HL-60 (cell line): ENCODE data around the gene CENPF.

Source experiments
- DNase-seq, 2 experiments: peaks; one replicate each; pipeline ENCODE4 v3.0.0-alpha.2; 2010 to 2020; ENCODE audit warnings: low read depth in 1 of 2, low spot score in 1 of 2
- H3K27ac ChIP-seq: fragments of 250-450 bp; sonication (Bioruptor Pico); replicated peaks from 2 replicates; pipeline ENCODE4 v1.5.1; 2020; ENCODE audit warnings: mild to moderate bottlenecking, moderate library complexity
- H3K27me3 ChIP-seq: fragments of 250-450 bp; sonication (Bioruptor Pico); 2 replicates; pipeline ENCODE4 v1.5.1; 2021; ENCODE audit warnings: mild to moderate bottlenecking, moderate library complexity; ENCODE audit not compliant: insufficient read depth, poor library complexity, severe bottlenecking
- H3K4me3 ChIP-seq: replicated peaks from 2 replicates; pipeline ENCODE4 v1.5.1; 2011; ENCODE audit warnings: mild to moderate bottlenecking, control low read depth, low read length; ENCODE audit not compliant: insufficient read depth
- GABPA ChIP-seq: IDR thresholded peaks from 2 replicates; pipeline ENCODE4 v1.6.1; 2012; ENCODE audit warnings: low read depth
- POLR2AphosphoS5 ChIP-seq: IDR thresholded peaks from 2 replicates; pipeline ENCODE4 v1.6.1; 2012; ENCODE audit warnings: low read depth
- SPI1 ChIP-seq: IDR thresholded peaks from 2 replicates; pipeline ENCODE4 v1.6.1; 2012; ENCODE audit warnings: low read depth, mild to moderate bottlenecking, borderline replicate concordance
- TF ChIP-seq, protein P1 (sequence below): IDR thresholded peaks from one replicate; pipeline ENCODE4 v1.5.1; 2011; ENCODE audit warnings: low read length, control low read depth, inconsistent platforms; ENCODE audit not compliant: insufficient read depth
- TF ChIP-seq, protein P2 (sequence below): IDR thresholded peaks from 2 replicates; pipeline ENCODE4 v1.6.1; 2012; ENCODE audit warnings: low read depth; ENCODE audit not compliant: insufficient replicate concordance

Gene CENPF

DNA sequence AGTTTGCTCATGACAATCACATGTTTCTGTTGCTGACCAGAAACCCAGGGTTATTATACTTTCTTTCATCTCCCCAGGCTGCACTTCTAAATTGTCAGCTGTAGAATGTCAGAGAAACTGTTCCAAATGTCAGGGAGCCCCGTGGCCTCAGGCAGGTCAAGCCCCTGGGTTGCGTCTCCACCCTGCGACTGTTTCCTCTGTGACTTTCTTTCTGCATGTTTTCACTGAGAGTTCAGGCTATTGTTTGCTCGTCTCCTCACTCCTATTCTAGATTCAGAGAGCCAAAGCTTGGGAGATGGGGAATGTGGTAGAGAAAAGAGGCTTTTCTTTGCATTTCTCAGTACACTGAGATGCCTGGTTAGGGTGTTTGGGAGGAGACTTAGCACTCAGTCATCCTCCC is 97.4 kb downstream of the CENPF start:
- H3K27me3 ChIP-seq: peaks cover 2% of the 10 kb centered on the region

DNA sequence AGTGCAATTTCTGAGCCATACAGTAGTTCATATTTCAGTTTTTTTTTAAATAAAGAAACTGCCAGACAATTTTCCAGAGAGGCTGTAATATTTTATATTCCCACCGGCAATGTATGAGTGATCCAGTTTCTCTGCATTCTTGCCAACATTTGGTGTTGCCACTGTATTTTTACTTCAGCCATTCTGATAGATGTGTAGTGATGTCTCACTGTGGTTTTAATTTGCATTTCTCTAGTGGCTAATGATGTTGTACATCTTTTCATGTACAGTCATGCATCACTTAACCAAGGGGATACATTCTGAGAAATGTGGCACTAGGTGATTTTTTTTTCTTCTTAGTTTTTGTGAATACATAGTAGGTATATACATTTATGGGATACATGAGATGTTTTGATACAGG is 99.6 kb downstream of the CENPF start:
- peaks cover 2% of the 10 kb centered on the region for H3K27me3 ChIP-seq
- H3K4me3 ChIP-seq: no peak overlapping the region
- TF ChIP-seq, protein P1, sequence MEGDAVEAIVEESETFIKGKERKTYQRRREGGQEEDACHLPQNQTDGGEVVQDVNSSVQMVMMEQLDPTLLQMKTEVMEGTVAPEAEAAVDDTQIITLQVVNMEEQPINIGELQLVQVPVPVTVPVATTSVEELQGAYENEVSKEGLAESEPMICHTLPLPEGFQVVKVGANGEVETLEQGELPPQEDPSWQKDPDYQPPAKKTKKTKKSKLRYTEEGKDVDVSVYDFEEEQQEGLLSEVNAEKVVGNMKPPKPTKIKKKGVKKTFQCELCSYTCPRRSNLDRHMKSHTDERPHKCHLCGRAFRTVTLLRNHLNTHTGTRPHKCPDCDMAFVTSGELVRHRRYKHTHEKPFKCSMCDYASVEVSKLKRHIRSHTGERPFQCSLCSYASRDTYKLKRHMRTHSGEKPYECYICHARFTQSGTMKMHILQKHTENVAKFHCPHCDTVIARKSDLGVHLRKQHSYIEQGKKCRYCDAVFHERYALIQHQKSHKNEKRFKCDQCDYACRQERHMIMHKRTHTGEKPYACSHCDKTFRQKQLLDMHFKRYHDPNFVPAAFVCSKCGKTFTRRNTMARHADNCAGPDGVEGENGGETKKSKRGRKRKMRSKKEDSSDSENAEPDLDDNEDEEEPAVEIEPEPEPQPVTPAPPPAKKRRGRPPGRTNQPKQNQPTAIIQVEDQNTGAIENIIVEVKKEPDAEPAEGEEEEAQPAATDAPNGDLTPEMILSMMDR: no peak
- TF ChIP-seq, protein P2, sequence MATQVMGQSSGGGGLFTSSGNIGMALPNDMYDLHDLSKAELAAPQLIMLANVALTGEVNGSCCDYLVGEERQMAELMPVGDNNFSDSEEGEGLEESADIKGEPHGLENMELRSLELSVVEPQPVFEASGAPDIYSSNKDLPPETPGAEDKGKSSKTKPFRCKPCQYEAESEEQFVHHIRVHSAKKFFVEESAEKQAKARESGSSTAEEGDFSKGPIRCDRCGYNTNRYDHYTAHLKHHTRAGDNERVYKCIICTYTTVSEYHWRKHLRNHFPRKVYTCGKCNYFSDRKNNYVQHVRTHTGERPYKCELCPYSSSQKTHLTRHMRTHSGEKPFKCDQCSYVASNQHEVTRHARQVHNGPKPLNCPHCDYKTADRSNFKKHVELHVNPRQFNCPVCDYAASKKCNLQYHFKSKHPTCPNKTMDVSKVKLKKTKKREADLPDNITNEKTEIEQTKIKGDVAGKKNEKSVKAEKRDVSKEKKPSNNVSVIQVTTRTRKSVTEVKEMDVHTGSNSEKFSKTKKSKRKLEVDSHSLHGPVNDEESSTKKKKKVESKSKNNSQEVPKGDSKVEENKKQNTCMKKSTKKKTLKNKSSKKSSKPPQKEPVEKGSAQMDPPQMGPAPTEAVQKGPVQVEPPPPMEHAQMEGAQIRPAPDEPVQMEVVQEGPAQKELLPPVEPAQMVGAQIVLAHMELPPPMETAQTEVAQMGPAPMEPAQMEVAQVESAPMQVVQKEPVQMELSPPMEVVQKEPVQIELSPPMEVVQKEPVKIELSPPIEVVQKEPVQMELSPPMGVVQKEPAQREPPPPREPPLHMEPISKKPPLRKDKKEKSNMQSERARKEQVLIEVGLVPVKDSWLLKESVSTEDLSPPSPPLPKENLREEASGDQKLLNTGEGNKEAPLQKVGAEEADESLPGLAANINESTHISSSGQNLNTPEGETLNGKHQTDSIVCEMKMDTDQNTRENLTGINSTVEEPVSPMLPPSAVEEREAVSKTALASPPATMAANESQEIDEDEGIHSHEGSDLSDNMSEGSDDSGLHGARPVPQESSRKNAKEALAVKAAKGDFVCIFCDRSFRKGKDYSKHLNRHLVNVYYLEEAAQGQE: no peak
- no peak for TF ChIP-seq POLR2AphosphoS5
- DNase-seq: no peak
- no peak overlapping the region for H3K27ac ChIP-seq

More for the DNA sequence above, 97.4 kb downstream of the CENPF start:
- DNase-seq: no peak
- no peak overlapping the region for H3K27ac ChIP-seq
- TF ChIP-seq SPI1: no peak
- TF ChIP-seq, protein P2: no peak
- TF ChIP-seq, protein P1: no peak
- TF ChIP-seq POLR2AphosphoS5: no peak
- no peak for TF ChIP-seq GABPA
- H3K4me3 ChIP-seq: no peak overlapping the region

DNA sequence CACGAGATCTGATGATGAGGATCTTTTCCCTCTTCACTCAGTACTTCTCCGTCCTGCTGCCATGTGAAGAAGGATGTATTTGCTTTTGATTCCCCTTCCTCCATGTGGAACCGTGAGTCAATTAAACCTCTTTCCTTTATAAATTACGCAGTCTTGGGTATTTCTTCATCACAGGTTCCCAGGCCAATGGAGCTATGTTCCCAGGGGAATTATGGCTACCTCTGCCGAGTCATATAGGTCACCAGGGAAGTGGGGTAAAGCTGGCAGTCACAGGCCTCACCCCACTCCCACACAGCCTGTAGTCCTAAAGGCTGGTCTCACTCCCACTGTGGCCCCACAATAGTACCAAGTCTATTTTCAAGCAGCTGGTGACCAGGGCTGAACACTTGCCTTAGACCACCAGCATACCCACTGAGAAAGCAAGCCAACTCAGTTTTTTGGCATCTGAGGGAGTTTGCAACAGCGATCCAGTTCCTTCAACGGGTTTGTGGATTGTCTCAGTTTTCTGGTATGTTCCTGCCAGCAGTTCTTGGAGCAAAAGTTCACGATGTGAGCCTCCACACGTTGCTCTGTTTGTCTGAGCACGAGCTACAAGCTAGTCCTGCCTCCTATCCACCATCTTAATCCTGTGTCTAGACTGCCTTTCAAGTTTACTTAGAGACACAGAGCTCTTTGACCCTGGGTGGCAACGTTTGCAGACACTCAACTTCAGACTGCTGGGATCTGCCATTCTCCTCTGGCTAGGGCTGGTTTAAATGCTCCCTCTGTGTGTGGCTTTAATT is 104.5 kb downstream of the CENPF start:
- no peak for DNase-seq
- no peak overlapping the region for H3K4me3 ChIP-seq
- TF ChIP-seq, protein P2: no peak
- TF ChIP-seq GABPA: no peak
- no peak for TF ChIP-seq SPI1
- TF ChIP-seq POLR2AphosphoS5: no peak
- TF ChIP-seq, protein P1: no peak
- H3K27ac ChIP-seq: no peak overlapping the region
- H3K27me3 ChIP-seq: peaks cover 2% of the 10 kb centered on the region
